Right lobe of liver (tissue), 5 donors: Measurements from ENCODE around the gene STX2. TPM values are rescaled to one million over a fixed set of nuclear protein-coding genes. Genes with fewer than 3 reads are reported as not detected.

ENCODE experiments used
- small RNA-seq, 2 experiments: library from RNA; depleted of rRNA; stranded (forward); fragments of <200 nt; gene quantifications; one replicate each; pipeline ENCODE3, GENCODE V24; 2016
- total RNA-seq, 6 experiments: library from RNA; depleted of rRNA in 2 of 6; stranded (reverse); fragments of >200 nt in 2 of 6; fragmentation: NEBNext Ultra II Directional in 3 of 6; extraction: Animal tissue kit (Norgen Biotek cat#: 25700) in 3 of 6; gene quantifications; one replicate each; pipeline versions ENCODE4 v1.1.0 to v1.2.4, GENCODE V29; 2016 to 2023
- donor health status: DM: no; HTN: no; CAD: no.
- donor health status: DM: no; HTN: no; CAD: no.
- donor health status: DM: no; HTN: yes; CAD: no.
- donor health status: DM: no; HTN: yes; CAD: no.

STX2 gene
- total RNA-seq, 6 experiments from 2014 or later = 5.3 to 11.8 (median 7.2) TPM

Small RNAs within 50 kb of the gene (small RNA-seq; reads per million reads assigned to genes)
- gene RNU6-1077P = 0 reads per million in 2 experiments

Other genes with a start within 250 kb of the STX2 start
- under 1 TPM in 2 of 6 experiments, not detected in 4; 0.04 to 0.19 TPM for gene RIMBP2, start 123.0 kb downstream of the STX2 start, total RNA-seq
- 100 to 1,000 TPM; 136 to 220 (median 147) TPM for gene RAN, start 32.8 kb upstream of the STX2 start, total RNA-seq
- gene ADGRD1, start 114.7 kb upstream of the STX2 start, total RNA-seq = 10 to 100 TPM in 4 of 6 experiments, 1 to 10 TPM in 2; 4.7 to 17.0 (median 10.9) TPM